CD4-positive, alpha-beta T cell treated with Interleukin-17A for 1 hour (primary cell): ENCODE measurements around the gene ATP8B3.

Experiments used
- DNase-seq: peaks from one replicate; pipeline ENCODE4 v3.0.0-alpha.2; 2020

The ATP8B3 gene

DNA sequence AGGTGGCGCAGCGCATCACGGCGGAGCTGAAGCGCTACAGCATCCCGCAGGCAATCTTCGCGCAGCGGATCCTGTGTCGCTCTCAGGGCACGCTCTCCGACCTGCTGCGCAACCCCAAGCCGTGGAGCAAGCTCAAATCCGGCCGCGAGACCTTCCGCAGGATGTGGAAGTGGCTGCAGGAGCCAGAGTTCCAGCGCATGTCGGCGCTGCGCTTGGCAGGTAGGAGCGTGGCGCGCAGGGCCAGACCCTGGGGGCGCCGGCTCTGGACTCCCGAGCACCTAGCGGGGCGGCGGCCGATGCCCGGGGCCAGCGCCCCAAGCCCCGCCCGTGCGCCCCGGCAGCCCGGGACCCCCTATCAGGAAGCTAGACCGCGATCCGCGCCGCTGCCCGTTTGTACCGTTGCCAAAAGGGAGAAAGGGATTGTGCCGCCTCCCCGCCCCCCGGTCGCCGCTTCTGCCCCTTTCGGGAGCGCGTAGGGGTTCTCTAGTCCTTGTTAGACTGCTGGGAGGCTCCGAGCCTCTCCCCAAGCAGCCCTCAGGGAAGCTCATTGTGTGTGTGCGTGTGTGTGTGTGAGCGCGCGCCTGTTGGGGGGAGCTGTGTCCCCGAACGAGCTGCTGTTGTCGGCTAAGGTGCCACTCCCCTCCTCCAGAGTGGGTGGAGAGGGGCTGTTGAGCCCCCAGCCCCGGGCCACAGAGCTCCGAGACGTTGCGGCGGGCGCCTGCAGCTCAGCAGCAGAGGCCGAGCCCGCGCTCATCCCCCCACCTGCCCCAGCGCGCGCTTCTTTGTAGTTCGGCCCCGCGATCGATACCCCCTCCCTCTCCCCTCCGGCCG lies 57.2 kb downstream of the ATP8B3 start:
- DNase-seq = no peak

DNA sequence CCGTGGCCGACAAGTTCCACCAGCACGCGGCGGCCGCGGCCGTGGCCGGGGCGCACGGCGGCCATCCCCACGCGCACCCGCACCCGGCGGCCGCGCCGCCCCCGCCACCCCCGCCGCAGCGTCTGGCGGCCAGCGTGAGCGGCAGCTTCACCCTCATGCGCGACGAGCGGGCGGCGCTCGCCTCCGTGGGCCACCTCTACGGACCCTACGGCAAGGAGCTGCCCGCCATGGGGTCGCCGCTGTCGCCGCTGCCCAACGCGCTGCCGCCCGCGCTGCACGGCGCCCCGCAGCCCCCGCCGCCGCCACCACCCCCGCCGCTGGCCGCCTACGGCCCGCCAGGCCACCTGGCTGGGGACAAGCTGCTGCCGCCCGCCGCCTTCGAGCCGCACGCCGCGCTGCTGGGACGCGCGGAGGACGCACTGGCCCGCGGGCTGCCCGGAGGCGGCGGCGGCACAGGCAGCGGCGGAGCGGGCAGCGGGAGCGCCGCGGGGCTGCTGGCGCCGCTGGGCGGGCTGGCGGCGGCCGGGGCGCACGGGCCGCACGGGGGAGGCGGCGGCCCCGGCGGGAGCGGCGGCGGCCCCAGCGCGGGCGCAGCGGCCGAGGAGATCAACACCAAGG lies 57.9 kb downstream of the ATP8B3 start:
- DNase-seq = no peak

DNA sequence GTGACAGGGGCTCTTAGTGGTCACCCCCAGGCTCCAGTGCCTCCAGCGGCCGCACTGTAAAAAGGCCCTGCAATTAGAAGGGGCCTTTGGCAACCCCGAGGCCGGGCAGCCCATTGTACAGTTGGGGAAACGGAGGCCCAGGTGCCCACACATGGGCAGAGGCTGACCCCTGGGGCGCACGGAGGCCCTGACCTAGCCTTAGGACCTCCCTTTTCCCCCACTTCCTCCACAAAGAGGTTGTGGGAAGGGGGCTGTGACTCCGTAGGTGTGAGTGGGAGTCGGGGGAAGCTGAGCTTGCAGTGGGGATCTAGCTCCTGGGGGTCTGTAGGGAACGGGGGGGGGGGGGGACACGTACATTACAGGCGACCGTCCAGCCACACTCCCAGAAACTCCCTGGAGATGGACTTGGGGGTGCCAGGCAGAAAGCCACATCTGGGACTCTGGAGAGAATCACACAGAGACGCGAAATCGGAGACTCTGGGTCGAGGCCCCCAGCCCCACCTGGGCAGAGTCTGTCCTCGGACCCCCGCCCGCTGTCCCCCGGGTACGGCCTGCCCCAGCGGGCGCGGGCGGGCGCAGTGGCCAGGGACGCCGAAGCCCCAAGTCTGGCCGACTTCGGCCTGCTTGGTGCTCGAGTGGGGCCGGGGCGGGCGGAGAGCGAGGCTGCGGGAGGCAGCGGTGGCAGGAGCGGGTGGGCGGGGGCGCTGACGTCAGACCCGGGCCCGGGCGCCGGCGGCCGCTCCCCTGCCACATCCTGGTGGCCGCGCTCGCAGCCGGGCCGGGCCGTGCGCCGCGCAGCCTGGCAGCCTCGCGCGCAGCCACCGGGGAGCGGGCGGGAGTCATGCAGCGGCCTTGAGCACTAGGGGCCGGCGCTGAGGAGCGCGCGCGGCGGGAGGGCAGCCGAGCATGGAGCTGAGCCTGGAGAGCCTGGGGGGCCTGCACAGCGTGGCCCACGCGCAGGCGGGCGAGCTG lies 59.0 kb downstream of the ATP8B3 start, which contains the start of gene ONECUT3:
Gene ONECUT3 (plus strand): TSS at position 750 of the 972 bp plus-strand sequence. CDS start 157 bp downstream, at position 907.
- no peak for DNase-seq

DNA sequence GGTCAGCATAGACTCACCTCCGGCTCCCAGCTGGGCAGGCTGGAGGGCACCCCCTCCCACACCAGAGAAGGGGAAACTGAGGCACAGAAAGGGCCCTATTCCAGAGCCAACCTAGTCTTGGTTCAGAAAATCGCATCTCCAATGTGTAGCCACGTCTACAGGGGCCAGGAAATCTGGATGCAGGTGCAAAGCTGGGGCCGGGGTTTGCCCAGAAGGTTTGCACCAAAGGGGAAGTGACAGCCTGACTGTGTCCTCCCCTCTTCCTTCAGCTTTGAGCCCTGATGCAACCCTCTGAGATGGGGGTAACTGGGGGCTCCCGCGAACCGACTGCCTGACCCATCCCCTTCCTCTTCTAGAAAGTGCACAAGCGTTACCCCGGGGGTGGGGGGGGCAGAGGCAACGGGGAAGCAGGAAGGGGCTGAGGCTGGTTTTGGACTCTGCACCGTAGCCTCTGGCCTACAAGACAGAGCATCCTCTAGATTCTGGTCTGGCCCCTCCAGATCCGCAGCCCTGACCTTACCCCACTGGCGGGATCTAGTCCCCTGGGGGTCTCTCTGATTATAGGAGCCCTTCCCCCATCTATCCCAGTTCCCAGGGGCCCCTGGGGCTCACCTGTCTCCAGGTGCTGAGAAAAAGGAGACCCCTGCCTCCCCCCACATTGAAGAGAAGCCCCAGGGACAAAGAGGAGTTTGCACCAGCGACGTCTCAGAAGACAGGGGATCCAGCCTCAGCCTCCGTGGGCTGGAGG lies 59.9 kb downstream of the ATP8B3 start:
- DNase-seq = no peak

DNA sequence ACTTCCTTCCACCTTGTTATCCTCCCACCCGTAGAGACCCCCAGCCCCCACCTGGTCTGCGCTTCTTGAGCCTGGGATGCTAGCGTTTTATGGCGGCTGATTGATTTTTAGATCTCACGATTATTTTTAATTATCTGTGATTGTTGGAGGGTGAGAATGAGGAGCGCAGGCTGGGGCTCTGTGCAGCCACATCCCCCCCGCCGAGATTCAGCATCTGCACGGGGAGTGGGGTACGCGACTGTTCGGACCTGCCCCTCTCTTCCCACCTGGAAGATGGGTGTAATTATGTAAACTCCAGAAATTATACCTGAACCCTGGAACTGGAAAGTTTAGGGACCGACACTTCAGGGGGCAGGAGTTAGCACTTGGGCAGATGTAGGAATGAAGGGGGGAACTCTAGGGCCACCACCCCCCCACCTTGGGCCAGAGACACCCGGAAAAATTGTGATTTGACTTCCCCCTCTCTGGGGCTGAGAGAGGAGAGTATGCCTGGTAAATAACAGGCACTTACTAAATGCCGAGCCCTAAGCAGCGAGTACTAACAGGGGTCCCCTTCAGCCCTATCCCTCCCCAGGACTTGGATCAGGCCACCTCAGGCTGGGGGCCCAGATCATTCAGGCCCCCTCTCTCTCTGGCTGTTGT lies 60.6 kb downstream of the ATP8B3 start:
- no peak for DNase-seq

DNA sequence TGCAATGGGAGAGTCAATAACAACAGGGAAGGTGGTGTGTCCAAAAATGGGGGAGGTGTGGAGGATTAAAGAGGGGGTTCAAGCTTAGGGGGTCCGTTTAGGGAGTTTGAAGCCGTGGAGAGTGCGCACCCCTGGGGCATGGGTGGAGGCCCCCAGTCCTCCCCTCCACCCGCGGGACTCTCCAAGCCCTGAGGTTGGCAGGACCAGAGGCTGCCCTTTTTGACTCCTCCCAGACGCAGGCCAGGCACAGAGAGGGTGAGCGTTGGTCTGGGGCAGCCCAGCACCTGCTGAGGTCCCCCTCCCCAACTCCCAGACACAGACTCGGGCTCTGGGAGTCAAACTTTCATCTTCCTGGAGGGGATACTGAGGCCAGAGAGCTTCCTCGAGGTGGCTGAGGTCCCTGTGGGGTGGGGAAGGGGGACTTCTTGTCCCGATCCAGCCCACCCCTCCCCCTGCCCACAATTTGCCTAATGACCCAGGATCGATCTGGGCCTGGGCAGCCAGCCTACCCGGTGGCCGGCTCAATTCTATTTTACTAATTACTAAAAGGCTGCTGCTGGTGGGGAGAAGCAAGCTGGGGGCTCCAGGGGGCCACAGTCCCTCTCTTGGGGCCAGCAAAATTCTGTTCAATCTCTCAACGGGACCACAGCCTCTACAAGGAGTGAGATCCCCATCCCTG lies 61.6 kb downstream of the ATP8B3 start:
- DNase-seq = no peak

DNA sequence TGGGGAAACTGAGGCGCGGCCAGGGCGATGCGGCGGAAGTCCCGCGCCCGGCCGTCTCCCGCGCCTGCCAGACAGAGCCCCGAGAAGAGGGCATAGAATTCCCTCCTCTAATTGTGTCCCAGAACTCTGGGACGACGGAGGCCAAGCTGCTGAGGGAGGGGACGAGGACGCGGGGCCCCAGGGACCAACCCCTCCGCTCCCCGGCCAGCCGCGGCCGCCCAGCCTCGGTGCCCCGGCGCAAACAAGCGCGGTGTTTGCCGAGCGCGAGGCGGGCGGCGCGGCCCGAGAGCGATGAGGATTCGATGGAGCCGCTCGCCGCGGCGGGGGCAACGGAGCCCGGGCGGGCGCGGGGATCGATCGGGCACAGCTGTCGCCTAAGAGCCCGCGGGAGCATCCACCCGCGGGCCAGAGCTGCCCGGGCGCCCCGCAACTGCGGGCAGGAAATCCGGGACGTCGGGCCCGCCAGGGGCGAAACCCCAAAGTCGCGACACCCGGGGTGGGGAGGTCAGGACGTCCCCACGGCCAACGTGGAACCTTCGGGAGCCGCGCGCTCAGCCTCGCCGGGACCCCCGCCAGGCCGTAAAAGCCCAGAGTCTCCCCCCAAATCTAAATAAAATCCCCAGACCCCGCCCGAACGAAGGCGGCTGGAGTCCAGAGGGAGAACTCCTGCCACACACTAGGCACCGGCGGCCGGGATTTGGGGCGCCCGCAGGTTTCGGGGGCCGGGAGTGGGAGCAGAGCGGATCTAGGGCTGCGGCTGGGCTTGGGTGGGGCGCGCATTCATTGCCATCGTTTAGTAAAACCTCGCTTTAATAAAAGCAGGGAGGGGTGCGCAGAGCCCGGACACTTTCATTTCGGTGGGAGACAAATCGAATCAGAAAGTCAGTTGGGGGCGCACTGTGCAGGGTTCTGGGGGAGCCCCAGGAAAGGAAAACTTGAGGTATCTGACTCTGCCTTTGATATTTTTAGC lies 62.4 kb downstream of the ATP8B3 start:
- no peak for DNase-seq

DNA sequence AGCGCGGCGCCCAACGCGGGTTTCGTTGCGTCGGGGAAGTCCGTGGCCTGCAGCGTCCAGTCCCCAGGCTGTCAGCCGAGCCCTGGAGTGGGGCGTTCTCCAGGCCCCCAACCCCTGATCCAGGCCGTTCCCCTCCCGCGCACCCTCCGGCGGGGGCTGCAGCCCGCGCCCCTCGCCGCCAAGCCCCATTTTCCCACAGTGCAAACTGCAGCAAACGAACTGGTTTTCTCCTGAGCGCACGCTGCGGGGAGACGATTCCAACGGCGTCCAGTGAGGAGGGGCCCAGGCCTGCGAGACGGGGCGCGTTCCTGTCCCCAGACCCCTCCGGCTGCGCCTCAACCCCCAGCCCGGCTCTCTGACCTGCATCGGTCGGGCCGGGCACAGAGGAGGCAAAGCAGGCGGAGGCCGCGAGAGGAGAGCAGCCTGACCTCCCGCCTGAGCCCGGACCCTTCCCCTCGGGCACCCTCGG lies 63.2 kb downstream of the ATP8B3 start:
- no peak for DNase-seq

DNA sequence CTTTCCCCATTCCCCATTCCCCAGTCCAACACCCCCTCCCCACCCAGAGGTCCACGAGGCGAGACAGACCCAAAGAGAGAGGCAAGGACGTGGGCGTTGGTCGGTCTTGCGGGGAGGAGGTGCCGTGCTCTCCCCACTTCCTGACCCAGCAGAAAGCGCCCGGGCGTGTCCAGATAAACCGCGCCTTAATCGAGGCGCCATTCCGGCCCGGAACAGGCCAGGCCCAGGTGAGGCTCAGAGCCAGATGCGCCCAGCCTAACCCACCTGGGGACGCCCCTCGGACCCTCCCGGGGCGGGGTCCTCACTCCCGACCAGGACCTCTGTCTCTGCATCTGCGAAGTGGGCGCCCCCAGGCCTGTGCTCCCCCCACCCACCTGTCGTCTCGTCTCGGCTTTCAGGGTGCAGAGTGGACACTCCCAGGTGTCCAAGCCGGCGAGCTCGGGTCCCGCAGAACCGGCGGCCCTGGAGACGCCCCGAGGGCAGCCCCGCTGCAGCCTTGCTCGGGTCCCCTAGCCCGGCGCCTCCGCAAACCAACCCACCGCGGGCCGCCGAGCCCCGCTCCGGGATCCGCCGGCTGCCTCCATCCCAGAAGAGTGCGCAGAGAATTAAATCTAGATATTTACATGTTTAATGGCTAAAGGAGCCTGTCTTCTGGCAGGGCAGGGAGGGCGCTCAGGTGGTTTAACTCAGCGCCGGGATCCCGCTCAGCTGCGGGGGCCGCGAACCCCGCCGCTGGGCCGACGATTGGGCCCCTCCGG lies 63.8 kb downstream of the ATP8B3 start:
- DNase-seq = no peak

DNA sequence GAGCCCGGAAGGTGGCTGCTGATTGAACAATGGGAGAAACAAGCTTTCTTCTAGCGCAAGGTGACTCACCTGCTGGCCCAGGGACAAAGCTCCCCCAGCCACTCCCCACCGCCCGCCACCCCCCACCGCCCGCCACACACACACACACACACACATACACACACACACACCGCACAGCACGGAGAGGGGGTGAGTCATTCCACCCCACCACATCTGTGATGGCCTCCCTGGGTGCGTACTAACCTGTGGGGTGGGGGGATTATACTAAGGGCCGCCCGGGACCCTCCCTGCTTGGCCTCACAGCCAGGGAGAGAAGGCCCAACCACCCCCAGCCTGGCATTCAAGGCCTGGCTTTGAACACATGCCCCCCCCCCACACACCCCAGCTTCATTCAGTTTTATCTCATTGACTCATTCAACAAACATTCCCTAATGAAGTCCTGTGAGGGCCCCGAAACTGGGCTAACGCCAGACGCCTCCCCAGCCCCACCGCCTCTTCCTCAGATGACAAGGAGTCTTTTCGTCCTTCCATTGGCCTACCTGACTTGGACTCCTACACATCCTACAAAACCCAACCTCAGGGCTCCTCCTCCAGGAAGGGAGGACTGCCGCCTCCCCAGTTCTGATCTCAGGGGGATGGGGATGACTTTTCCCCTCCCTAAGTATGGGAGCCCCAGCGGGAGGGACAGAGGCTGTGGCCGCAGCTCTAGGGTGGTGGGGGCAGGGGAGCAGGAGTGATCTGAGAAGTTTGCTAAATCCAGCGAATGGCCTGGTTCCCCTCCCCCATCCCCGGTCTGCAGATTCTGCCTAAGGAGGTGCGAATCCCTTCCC lies 64.6 kb downstream of the ATP8B3 start:
- DNase-seq = peak; percentile 34

DNA sequence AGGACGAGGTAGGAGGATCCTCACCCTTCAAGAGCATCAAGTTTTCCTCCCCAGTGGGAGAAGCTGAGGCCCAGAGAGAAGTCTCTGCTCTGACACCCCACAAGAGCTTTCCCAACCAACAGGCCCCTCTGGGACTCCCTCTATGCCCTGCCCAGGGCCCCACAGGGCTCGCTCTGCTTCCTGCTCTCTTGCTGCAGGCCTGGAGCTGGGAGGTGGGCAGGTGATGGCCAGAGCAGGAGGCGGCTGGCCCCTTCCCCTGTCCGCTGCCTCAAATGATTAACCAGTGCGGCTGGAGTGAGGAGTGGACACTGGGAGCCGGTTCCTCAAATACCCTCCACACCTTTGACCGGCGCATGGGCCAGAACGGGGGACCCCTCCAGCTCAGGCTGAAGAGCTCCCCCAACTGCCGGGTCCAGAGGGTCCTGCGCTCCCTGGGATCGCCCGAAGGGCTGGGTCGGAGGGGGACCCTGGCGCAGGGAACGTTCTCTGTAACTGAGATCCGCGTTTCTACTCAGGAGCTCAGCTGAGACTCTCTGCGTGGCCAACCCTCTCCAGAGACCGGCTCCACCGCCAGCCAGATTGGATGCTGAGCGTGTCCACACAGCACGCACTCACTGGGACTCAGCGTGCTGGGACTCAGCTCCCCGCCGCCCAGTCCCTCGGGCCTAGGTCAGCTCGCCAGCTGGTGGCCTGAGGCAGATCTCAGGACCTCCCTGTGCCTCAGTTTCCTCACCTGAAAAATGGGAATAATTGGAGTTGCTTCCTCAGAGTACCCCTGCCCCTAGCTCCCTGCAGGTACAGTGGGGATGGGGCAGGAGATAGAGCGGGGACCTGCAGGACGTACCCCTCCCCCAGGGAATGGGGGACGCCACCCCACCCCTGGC lies 65.4 kb downstream of the ATP8B3 start:
- DNase-seq = no peak

DNA sequence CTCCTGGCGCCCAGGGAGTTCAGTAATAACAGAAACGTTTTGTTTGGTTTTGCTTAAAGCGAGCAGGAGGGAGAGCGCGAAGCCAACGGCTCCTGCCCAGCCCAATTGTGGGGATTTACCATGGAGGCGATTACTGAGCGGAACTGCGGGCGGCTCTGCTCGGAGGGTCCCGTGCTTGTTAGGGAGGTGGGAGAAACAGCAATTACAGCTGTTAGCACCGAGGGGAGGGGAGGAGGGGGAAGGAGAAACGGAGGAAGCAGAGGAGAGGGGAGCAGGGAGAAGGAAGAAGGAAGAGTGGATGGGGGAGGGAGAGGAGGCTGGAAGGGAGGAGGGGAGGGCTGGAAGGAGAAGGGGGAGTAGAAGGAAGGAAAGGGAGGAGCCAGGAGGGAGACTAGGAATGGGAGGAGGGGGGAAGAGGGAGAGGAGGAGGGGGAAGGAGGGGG lies 66.5 kb downstream of the ATP8B3 start:
- DNase-seq = no peak

DNA sequence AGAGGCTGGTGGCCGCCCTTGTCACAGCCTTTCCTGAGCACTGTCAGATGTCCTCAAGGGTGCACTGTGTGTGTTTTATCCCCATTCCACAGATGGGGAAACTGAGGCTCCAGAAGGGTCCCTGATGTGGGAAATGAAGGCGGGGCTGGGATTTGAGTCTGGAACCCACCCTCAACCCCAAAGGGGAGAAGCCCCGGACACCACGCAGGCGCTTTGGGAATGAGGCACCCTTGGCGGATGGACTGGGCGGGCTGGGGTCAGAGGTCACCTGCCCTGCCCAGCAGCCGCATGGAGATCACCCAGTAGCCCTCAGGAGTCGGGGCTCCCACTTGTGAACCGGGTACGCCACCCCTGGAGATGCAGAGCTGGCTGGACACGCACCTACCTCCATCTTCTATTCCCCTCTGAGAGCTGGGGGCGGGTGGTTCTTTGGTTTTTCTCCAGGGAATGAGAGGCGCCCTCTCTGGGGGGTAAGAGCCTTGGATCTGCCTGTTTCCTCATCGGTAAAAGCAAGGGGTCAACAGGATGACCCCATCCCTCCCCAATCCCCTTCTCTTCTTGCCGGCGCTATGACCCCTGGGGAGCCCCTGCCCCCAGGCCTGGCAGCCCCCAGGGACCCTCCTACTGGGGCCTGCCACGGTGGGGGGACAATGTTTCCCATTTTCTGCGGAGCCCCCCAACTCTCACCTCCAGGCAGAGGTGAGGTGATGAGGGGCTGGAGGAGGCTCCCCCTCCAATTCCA lies 67.1 kb downstream of the ATP8B3 start:
- DNase-seq = no peak

DNA sequence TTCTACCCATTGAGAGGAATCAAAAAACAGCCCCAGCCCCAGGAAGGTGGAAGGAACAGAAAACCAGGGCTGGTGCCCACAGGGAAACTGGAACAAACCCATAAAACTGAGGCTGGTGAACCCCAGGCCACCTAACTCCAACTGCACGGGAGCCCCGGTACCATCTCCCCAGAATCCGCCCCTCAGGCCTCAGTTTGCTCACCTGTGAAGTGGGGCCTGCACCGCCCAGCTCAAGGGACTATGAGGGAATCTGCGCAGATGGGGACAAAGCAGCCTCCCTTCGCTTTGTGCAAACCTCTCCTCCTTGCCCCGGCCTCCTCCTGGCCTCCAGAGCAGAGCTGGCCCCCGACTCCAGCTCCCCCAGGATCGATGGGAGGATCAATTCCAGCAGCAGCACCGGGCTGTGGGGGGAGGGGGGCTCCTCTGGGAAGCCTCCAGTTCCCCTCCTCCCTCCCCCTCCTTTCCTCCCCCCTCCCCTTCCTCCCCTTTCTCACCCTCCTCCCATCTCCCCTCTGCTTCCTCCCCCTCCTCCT lies 67.9 kb downstream of the ATP8B3 start:
- no peak for DNase-seq

DNA sequence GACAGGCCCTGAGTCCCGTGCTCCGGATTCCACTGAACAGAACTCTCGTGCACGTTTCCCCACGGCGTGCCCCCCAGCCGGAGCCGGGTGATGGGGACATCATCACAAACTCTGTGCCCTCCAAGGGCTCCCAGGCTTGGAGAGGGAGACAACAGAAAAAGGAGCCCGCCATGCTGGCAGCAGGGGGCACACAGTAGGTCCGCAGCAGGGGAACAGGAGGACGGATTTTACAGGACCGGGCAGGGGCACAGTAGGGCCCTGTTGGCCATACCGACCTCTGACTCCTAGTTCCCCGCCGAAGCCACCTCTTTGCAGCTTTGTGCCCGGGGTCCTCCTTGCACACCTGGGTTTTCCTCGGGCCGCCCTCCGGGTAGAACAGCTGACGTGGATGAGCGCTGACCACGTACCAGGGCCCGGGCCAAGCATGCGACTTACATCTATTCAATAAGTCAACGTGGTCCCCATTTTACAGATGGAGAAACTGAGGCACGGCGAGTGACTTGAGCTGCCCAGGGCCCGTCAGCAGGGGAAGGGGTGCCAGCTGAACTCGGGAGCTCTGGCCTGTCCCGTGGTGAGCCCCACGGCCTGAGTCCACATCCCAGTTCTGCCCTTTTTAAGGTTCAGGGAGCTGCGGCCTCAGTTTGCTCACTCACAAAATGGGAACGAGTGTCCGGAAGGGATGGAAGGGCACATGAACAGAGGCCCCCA lies 68.9 kb downstream of the ATP8B3 start:
- DNase-seq = no peak
